ENCODE data around the gene CACYBP. TPM values are rescaled to one million over a fixed set of nuclear protein-coding genes. Genes with fewer than 3 reads are reported as not detected.
"Not testable (repeated sequence)": the region's sequence is repeated elsewhere in the genome, so short reads cannot be mapped to it uniquely, and the experiment has no call there.

Gene CACYBP
- total RNA-seq, 2 donors from 2014 or later, result 170 to 182 TPM

DNA sequence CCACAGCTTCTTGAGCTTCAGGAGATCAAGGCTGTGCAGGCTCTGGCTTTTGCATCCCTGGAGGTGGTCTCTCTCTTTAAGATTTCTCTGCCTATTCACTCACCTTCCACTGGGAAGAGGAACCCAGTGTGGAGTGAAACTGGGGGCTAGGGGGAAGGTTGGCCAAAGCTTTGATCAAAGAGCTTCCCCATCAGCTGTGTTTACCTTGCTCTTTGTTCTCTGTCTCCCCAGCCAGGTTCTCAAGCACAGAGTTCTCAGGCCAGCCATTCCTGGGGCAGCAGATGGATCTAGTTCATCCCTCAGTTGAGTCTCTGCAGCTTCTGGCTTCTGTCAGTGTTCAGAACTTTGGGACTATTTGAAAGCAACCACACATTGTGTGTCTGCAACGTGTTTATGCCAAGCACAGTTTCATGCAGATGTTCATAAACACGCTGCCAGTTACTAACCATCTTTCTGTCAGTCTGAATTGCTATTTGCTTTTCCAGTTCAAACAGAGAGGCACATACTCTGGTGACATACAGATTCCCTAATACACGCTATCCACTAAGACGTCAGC is 40.7 kb downstream of the CACYBP start:
- H3K36me3 Mint-ChIP-seq (ENCODE audit: low read depth), result no peaks in the 10 kb centered on the region
- WGBS, 2 experiments (ENCODE audit: insufficient coverage in 1 of 2, insufficient read length in 1 of 2), result 71 to 80% methylated on average over 4 of the region's 4 CpGs
- DNase-seq, result no peak
- Histone ChIP-seq H3K27me3 (ENCODE audit: control insufficient read depth, insufficient read depth, low read length, poor library complexity, severe bottlenecking) (no peaks in the 10 kb centered on the region), H3K4me1 (ENCODE audit: control insufficient read depth, insufficient read depth, low read length) (no peaks in the 10 kb centered on the region), H3K9me3 (ENCODE audit: control insufficient read depth, low read length) (no peaks in the 10 kb centered on the region), H3K27ac (ENCODE audit: low read depth, low read length) (no peak overlapping the region), H3K9ac (ENCODE audit: extremely low read depth, low read length, poor library complexity, severe bottlenecking) (no peak overlapping the region), H3K4me3 (ENCODE audit: low read length) (no peak overlapping the region), H3K36me3 (ENCODE audit: control insufficient read depth, insufficient read depth, low read length) (no peaks in the 10 kb centered on the region)
- H3K27ac Mint-ChIP-seq, result no peak overlapping the region
- no peak overlapping the region for H3K4me3 Mint-ChIP-seq
- TF ChIP-seq, protein P1, sequence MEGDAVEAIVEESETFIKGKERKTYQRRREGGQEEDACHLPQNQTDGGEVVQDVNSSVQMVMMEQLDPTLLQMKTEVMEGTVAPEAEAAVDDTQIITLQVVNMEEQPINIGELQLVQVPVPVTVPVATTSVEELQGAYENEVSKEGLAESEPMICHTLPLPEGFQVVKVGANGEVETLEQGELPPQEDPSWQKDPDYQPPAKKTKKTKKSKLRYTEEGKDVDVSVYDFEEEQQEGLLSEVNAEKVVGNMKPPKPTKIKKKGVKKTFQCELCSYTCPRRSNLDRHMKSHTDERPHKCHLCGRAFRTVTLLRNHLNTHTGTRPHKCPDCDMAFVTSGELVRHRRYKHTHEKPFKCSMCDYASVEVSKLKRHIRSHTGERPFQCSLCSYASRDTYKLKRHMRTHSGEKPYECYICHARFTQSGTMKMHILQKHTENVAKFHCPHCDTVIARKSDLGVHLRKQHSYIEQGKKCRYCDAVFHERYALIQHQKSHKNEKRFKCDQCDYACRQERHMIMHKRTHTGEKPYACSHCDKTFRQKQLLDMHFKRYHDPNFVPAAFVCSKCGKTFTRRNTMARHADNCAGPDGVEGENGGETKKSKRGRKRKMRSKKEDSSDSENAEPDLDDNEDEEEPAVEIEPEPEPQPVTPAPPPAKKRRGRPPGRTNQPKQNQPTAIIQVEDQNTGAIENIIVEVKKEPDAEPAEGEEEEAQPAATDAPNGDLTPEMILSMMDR (conservative IDR thresholded peaks at IDR 0.05), result no peak
- H3K4me1 Mint-ChIP-seq, result no peaks in the 10 kb centered on the region
- no peaks in the 10 kb centered on the region for H3K9me3 Mint-ChIP-seq
- no peaks in the 10 kb centered on the region for H3K27me3 Mint-ChIP-seq (ENCODE audit: insufficient read depth)

DNA sequence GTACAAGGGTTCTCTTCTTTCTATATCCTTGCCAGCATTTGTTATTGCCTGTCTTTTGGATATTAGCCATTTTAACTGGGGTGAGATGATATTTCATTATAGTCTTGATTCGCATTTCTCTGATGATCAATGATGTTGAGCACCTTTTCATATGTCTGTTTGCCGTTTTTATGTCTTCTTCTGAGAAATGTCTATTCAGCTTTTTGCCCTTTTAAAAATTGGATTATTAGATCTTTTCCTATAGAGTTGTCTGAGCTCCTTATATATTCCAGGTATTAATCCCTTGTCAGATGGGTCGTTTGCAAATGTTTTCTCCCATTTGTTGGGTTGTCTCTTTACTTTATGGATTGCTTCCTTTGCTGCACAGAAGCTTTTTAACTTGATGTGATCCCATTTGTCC is 42.9 kb downstream of the CACYBP start:
- Histone ChIP-seq H3K9me3 (ENCODE audit: control insufficient read depth, low read length) (no peaks in the 10 kb centered on the region), H3K4me3 (ENCODE audit: low read length) (no peak overlapping the region), H3K9ac (ENCODE audit: extremely low read depth, low read length, poor library complexity, severe bottlenecking) (no peak overlapping the region), H3K27me3 (ENCODE audit: control insufficient read depth, insufficient read depth, low read length, poor library complexity, severe bottlenecking) (no peaks in the 10 kb centered on the region), H3K36me3 (ENCODE audit: control insufficient read depth, insufficient read depth, low read length) (no peaks in the 10 kb centered on the region), H3K27ac (ENCODE audit: low read depth, low read length) (no peak overlapping the region), H3K4me1 (ENCODE audit: control insufficient read depth, insufficient read depth, low read length) (no peaks in the 10 kb centered on the region)
- Mint-ChIP-seq H3K4me3 (no peak overlapping the region), H3K36me3 (ENCODE audit: low read depth) (no peaks in the 10 kb centered on the region), H3K27me3 (ENCODE audit: insufficient read depth) (no peaks in the 10 kb centered on the region), H3K27ac (no peak overlapping the region), H3K4me1 (no peaks in the 10 kb centered on the region), H3K9me3 (no peaks in the 10 kb centered on the region)
- DNase-seq, result no peak
- whole genome bisulfite sequencing, 2 experiments (ENCODE audit: insufficient coverage in 1 of 2, insufficient read length in 1 of 2), result 89 to 100% methylated on average over 2 to 3 of the region's 3 CpGs
- TF ChIP-seq, protein P1 (conservative IDR thresholded peaks at IDR 0.05), result no peak

DNA sequence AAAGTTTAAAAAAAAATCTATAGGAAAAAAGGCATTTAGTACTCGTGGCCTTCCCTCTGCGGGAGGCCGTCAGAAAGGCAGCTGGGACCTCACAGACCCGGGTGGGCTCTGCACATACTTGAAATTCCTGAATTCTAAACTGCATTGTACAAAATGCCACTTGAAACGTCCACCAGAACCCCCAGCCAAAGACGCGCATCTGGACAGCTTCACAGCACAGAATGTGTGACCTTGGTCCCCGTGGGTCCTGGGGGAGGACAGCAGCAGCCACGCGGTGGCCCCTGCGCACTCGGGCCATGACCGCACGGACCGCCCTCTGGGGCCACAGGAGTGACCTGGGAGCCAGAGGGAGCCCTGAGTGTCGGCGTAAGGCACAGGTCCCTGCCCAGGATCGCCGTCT is 44.1 kb downstream of the CACYBP start:
- TF ChIP-seq, protein P1 (conservative IDR thresholded peaks at IDR 0.05), result no peak
- no peak overlapping the region for H3K4me3 Mint-ChIP-seq

DNA sequence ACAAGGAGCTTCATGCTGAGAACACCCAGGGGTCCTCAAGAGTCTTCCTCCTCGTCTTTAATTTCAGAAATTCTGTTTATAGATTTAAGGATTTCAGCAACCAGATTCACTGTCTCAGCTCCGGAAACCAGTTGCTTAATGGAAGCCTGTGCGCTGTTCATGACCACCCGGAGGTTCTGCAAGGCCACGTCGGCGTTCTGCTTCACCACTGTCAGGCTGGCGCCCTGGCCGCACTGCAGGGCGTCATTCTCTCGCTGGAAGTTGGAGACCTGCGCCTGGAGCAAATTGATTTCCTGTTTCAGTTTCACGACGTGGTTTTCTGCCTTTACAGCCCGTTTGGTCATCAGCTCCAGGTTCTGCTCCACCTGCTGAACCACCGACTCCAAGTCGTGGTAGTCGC is 44.8 kb downstream of the CACYBP start:
- not testable (repeated sequence) for H3K36me3 Mint-ChIP-seq (ENCODE audit: low read depth); DNase-seq; H3K4me1 Mint-ChIP-seq; H3K27ac ChIP-seq (ENCODE audit: low read depth, low read length); H3K9me3 ChIP-seq (ENCODE audit: control insufficient read depth, low read length); H3K9me3 Mint-ChIP-seq; H3K9ac ChIP-seq (ENCODE audit: extremely low read depth, low read length, poor library complexity, severe bottlenecking); H3K27me3 Mint-ChIP-seq (ENCODE audit: insufficient read depth); H3K27ac Mint-ChIP-seq; H3K27me3 ChIP-seq (ENCODE audit: control insufficient read depth, insufficient read depth, low read length, poor library complexity, severe bottlenecking); H3K4me1 ChIP-seq (ENCODE audit: control insufficient read depth, insufficient read depth, low read length); H3K36me3 ChIP-seq (ENCODE audit: control insufficient read depth, insufficient read depth, low read length); H3K4me3 Mint-ChIP-seq; H3K4me3 ChIP-seq (ENCODE audit: low read length)
- 94 to 98% methylated on average over 17 to 18 of the region's 18 CpGs for WGBS, 2 experiments (ENCODE audit: insufficient coverage in 1 of 2, insufficient read length in 1 of 2)

More for the DNA sequence above, 44.1 kb downstream of the CACYBP start:
- Mint-ChIP-seq H3K36me3 (ENCODE audit: low read depth) (no peaks in the 10 kb centered on the region), H3K9me3 (no peaks in the 10 kb centered on the region), H3K27ac (no peak overlapping the region), H3K27me3 (ENCODE audit: insufficient read depth) (no peaks in the 10 kb centered on the region), H3K4me1 (no peaks in the 10 kb centered on the region)
- Histone ChIP-seq H3K36me3 (ENCODE audit: control insufficient read depth, insufficient read depth, low read length) (no peaks in the 10 kb centered on the region), H3K4me3 (ENCODE audit: low read length) (no peak overlapping the region), H3K4me1 (ENCODE audit: control insufficient read depth, insufficient read depth, low read length) (no peaks in the 10 kb centered on the region), H3K9ac (ENCODE audit: extremely low read depth, low read length, poor library complexity, severe bottlenecking) (no peak overlapping the region), H3K27ac (ENCODE audit: low read depth, low read length) (peak overlapping the region; percentile 74), H3K9me3 (ENCODE audit: control insufficient read depth, low read length) (no peaks in the 10 kb centered on the region), H3K27me3 (ENCODE audit: control insufficient read depth, insufficient read depth, low read length, poor library complexity, severe bottlenecking) (no peaks in the 10 kb centered on the region)
- 73 to 91% methylated on average over 15 to 19 of the region's 19 CpGs for WGBS, 2 experiments (ENCODE audit: insufficient coverage in 1 of 2, insufficient read length in 1 of 2)
- DNase-seq, result no peak
